ENCODE results near the gene TNP2.

Gene TNP2

GRCh38 chr16:11254913-11255736 lies 14.0 kb downstream of the TNP2 start:
- DNase-seq = peak; percentile 73

GRCh38 chr16:11253995-11254912 lies 14.9 kb downstream of the TNP2 start:
- no peak for DNase-seq

- DNase-seq = no peak
Measured at GRCh38 chr16:11253009-11253994, 15.8 kb downstream of the TNP2 start.

GRCh38 chr16:11252482-11252931 lies 16.6 kb downstream of the TNP2 start:
- no peak for DNase-seq

- no peak for DNase-seq
Measured at GRCh38 chr16:11251525-11252481, 17.3 kb downstream of the TNP2 start.

- DNase-seq = no peak
Measured at GRCh38 chr16:11250786-11251524, 18.2 kb downstream of the TNP2 start.

- DNase-seq = no peak
Measured at GRCh38 chr16:11250091-11250785, 18.9 kb downstream of the TNP2 start.

GRCh38 chr16:11249233-11250061 lies 19.7 kb downstream of the TNP2 start:
- no peak for DNase-seq

GRCh38 chr16:11248133-11248532 lies 21.0 kb downstream of the TNP2 start:
- DNase-seq = no peak

GRCh38 chr16:11245988-11246387 lies 23.1 kb downstream of the TNP2 start:
- DNase-seq = no peak

GRCh38 chr16:11245222-11245737 lies 23.8 kb downstream of the TNP2 start:
- no peak for DNase-seq

GRCh38 chr16:11242658-11243057 lies 26.5 kb downstream of the TNP2 start:
- DNase-seq = no peak

- no peak for DNase-seq
Measured at GRCh38 chr16:11241480-11242204, 27.5 kb downstream of the TNP2 start.

- DNase-seq = no peak
Measured at GRCh38 chr16:11240636-11241473, 28.3 kb downstream of the TNP2 start.

GRCh38 chr16:11239644-11240632 lies 29.2 kb downstream of the TNP2 start:
- DNase-seq = no peak
